SH-SY5Y (cell line): ENCODE data around the gene KCNG2.

Source experiments
- GATA2 ChIP-seq: IDR thresholded peaks from 2 replicates; pipeline ENCODE4 v1.6.1; 2011; ENCODE audit warnings: mild to moderate bottlenecking, low read depth, low read length
- GATA3 ChIP-seq: IDR thresholded peaks from 2 replicates; pipeline ENCODE4 v1.6.1; 2011; ENCODE audit warnings: low read depth, mild to moderate bottlenecking, low read length, moderate library complexity

Gene KCNG2

GRCh38 chr18:79867666-79868065 lies 69.9 kb downstream of the KCNG2 start:
- no peak for TF ChIP-seq GATA2
- TF ChIP-seq GATA3: no peak

GRCh38 chr18:79868168-79868784 lies 70.5 kb downstream of the KCNG2 start:
- TF ChIP-seq GATA2 (no peak), GATA3 (no peak)

- TF ChIP-seq GATA3 (no peak), GATA2 (no peak)
Measured at GRCh38 chr18:79868811-79869541, 71.2 kb downstream of the KCNG2 start.

- TF ChIP-seq GATA3 (no peak), GATA2 (no peak)
Measured at GRCh38 chr18:79869591-79870300, 72.0 kb downstream of the KCNG2 start.

- no peak for TF ChIP-seq GATA2
- no peak for TF ChIP-seq GATA3
Measured at GRCh38 chr18:79870301-79871025, 72.7 kb downstream of the KCNG2 start.

GRCh38 chr18:79871026-79871390 lies 73.3 kb downstream of the KCNG2 start:
- no peak for TF ChIP-seq GATA2
- no peak for TF ChIP-seq GATA3

- TF ChIP-seq GATA3 (no peak), GATA2 (no peak)
Measured at GRCh38 chr18:79871481-79872091, 73.8 kb downstream of the KCNG2 start.

GRCh38 chr18:79872527-79873444 lies 75.0 kb downstream of the KCNG2 start:
- TF ChIP-seq GATA3: no peak
- no peak for TF ChIP-seq GATA2

GRCh38 chr18:79873449-79874110 lies 75.8 kb downstream of the KCNG2 start:
- TF ChIP-seq GATA3 (no peak), GATA2 (no peak)

- TF ChIP-seq GATA2 (no peak), GATA3 (no peak)
Measured at GRCh38 chr18:79874553-79875530, 77.1 kb downstream of the KCNG2 start.

- TF ChIP-seq GATA2 (no peak), GATA3 (no peak)
Measured at GRCh38 chr18:79875531-79875919, 77.8 kb downstream of the KCNG2 start.
